NT2/D1 (cell line): ENCODE results near the gene WDR53.
"Not testable (repeated sequence)": the region's sequence is repeated elsewhere in the genome, so short reads cannot be mapped to it uniquely, and the experiment has no call there.

ENCODE experiments used
- DNase-seq: peaks from one replicate; pipeline ENCODE4 v3.0.0-alpha.2; 2011; ENCODE audit warnings: low read depth, low spot score
- H3K27me3 ChIP-seq: 2 replicates; pipeline ENCODE4 v1.6.0; 2011; ENCODE audit warnings: mild to moderate bottlenecking; ENCODE audit not compliant: insufficient read length, insufficient read depth
- H3K36me3 ChIP-seq: 2 replicates; pipeline ENCODE4 v1.6.1; 2011; ENCODE audit warnings: mild to moderate bottlenecking, low read length, mixed read lengths; ENCODE audit not compliant: insufficient read depth, insufficient read length
- H3K4me1 ChIP-seq: 2 replicates; pipeline ENCODE4 v1.5.1; 2011; ENCODE audit not compliant: insufficient read depth, insufficient read length
- H3K4me3 ChIP-seq: 2 replicates; pipeline ENCODE4 v1.5.1; 2011; ENCODE audit warnings: low read depth; ENCODE audit not compliant: insufficient read length
- H3K9ac ChIP-seq: 2 replicates; pipeline ENCODE4 v1.6.0; 2011; ENCODE audit warnings: low read depth; ENCODE audit not compliant: insufficient read length
- H3K9me3 ChIP-seq: 2 replicates; pipeline ENCODE4 v1.5.1; 2011; ENCODE audit warnings: mild to moderate bottlenecking, low read length; ENCODE audit not compliant: insufficient read depth
- SUZ12 ChIP-seq: IDR thresholded peaks from 2 replicates; pipeline ENCODE4 v1.6.1; 2011; ENCODE audit not compliant: insufficient read length, insufficient read depth; ENCODE audit errors: extremely low read depth
- YY1 ChIP-seq: IDR thresholded peaks from 2 replicates; pipeline ENCODE4 v1.6.1; 2011; ENCODE audit not compliant: insufficient read length, insufficient read depth
- ZNF274 ChIP-seq: IDR thresholded peaks from 2 replicates; pipeline ENCODE4 v1.6.1; 2011; ENCODE audit warnings: mild to moderate bottlenecking, low read depth, low read length

Gene WDR53

DNA sequence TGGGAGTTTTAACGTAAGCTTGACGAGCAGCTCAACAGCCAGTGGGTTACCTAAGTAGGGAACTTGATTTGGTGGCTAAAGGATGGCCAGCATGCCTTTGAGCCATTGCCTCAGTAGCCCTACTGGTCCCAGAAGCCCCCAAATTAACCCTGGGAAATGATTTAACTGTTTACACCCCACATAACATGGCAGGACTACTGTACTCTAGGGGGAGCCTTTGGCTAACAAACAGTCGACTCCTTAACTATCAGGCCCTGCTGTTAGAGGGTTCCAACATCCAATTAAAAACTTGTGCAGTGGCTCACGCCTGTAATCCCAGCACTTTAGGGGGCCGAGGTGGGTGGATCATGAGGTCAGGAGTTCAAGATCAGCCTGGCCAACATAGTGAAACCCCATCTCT, 43.8 kb downstream of the WDR53 start:
- Histone ChIP-seq H3K4me1 (no peaks in the 10 kb centered on the region), H3K4me3 (no peak overlapping the region), H3K27me3 (no peaks in the 10 kb centered on the region), H3K9me3 (peaks cover 32% of the 10 kb centered on the region), H3K36me3 (no peaks in the 10 kb centered on the region), H3K9ac (no peak overlapping the region)
- no peak for DNase-seq
- no peak for TF ChIP-seq ZNF274
- no peak for TF ChIP-seq YY1
- no peak for TF ChIP-seq SUZ12

DNA sequence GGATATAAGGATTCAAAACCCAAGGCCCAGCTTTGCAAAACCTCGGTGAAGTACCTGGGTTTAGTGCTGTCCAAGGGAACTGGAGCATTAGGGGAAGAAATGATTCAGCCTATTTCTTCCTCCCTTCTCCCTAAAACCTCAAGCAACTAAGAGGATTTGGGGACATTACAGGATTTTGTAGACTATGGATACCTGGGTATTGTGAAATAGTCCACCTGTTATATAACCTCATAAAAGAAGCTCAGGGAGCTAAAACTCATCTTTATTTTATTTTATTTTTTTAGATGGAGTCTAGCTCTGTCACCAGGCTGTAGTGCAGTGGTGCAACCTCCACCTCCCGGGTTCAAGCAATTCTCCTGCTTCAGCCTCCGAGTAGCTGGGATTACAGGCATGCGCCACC, 44.5 kb downstream of the WDR53 start:
- no peak for DNase-seq
- no peaks in the 10 kb centered on the region for H3K4me1 ChIP-seq
- TF ChIP-seq SUZ12, result no peak
- TF ChIP-seq ZNF274, result no peak
- no peak for TF ChIP-seq YY1
- peaks cover 39% of the 10 kb centered on the region for H3K9me3 ChIP-seq
- no peaks in the 10 kb centered on the region for H3K36me3 ChIP-seq
- H3K9ac ChIP-seq, result no peak overlapping the region
- no peaks in the 10 kb centered on the region for H3K27me3 ChIP-seq
- no peak overlapping the region for H3K4me3 ChIP-seq

DNA sequence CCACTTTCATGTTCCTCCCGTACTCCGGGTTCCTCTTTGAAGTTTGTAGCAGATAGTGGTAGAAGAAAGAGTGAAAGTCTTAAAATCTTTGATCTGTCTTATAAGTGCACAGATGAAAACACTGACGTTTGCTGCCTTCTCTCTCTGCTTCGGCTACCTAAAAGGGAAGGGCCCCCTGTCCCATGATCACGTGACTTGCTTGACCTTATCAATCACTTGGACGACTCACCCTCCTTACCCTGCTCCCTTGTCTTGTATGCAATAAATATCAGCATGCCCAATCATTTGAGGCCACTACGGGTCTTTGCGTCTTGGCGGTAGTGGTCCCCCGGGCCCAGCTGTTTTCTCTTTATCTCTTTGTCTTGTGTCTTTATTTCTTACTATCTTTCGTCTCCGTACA, 47.1 kb downstream of the WDR53 start:
- not testable (repeated sequence) for DNase-seq, H3K4me1 ChIP-seq, H3K9ac ChIP-seq, H3K4me3 ChIP-seq, H3K27me3 ChIP-seq, H3K36me3 ChIP-seq
- H3K9me3 ChIP-seq, result peaks cover 49% of the 10 kb centered on the region

DNA sequence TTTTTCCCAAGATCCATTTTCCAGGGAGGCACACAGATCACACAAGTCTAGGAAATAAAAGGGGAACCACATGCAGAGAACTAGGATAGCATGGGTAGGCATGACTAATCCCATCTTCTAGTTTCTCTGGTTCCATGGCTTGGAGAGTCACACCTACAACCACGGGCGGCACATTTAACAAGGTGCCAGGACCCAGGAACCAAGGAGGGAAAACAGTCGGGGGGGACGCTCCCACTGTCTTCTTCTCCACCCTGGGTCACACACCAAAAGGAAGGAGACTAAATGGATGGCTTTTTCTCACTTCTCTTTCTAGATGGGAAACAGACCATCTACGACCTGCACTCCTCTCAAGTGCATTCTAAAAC, 48.7 kb downstream of the WDR53 start:
- TF ChIP-seq ZNF274, result no peak
- TF ChIP-seq SUZ12, result no peak
- no peak for TF ChIP-seq YY1
- no peaks in the 10 kb centered on the region for H3K36me3 ChIP-seq
- peaks cover 49% of the 10 kb centered on the region for H3K9me3 ChIP-seq
- no peak overlapping the region for H3K9ac ChIP-seq
- no peaks in the 10 kb centered on the region for H3K27me3 ChIP-seq
- no peaks in the 10 kb centered on the region for H3K4me1 ChIP-seq
- H3K4me3 ChIP-seq, result no peak overlapping the region
- no peak for DNase-seq

DNA sequence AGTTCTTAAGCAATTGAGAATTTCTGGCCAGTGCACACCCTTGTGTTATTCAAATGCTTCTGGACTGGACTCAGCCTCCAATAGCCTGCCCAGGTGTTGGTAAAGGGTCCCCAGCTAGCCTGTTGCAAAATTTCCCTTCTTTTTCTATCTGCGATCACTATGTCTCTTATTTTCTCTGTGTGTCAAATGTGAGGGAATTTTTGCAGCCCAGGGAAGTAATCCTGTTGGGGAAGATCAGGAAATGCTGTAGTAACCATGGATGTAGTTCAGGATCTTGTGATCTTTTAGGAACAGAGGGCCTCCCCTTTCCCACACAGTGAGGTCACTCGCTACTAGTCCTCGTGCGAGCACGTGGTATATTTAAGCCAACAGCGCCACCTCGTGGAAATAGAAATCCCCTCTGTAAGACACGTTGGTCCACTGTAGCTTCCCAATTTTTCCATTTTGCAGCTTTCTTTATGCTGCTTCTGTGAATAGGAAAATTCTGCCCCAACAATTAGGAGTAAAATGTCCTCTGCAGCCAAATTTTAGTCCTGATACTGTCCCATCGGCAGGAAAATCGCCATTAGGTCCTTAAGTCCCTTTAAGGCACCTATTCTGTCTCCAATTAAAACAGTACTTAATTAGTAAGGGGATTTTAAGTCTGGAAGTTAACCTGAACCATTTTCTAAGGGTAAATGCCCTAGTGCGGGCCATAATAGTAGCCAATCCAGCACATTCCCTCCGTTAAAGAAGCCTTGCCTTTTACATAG, 49.2 kb downstream of the WDR53 start:
- Histone ChIP-seq H3K4me3 (no peak overlapping the region), H3K27me3 (no peaks in the 10 kb centered on the region), H3K9me3 (peaks cover 49% of the 10 kb centered on the region), H3K36me3 (no peaks in the 10 kb centered on the region), H3K4me1 (no peaks in the 10 kb centered on the region), H3K9ac (no peak overlapping the region)
- TF ChIP-seq SUZ12 (no peak), YY1 (no peak), ZNF274 (no peak)
- peak; percentile 86 for DNase-seq

DNA sequence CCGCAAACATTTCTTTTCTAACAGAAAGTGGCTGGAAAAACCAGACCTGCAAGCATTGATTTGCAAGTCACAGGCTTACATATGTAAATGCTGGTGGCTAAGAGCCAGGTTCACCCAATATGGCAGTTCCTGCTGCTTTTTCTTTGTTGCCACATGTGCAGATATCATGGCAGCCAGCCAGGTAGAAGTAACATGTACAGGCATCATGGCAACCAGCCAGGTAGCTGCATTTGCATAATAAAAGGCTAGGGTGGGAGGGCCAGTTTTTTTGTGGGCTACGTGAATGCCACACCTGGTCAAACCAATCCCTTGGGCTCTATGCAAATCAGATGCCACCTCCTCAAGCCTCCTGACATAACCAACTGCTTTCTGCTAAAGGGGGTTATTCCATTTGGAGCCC, 50.4 kb downstream of the WDR53 start:
- no peaks in the 10 kb centered on the region for H3K27me3 ChIP-seq
- H3K4me3 ChIP-seq, result no peak overlapping the region
- no peak overlapping the region for H3K9ac ChIP-seq
- no peaks in the 10 kb centered on the region for H3K4me1 ChIP-seq
- H3K9me3 ChIP-seq, result peaks cover 47% of the 10 kb centered on the region
- no peaks in the 10 kb centered on the region for H3K36me3 ChIP-seq
- peak; percentile 52 for DNase-seq
- TF ChIP-seq SUZ12, result no peak
- TF ChIP-seq ZNF274, result no peak
- TF ChIP-seq YY1, result no peak

DNA sequence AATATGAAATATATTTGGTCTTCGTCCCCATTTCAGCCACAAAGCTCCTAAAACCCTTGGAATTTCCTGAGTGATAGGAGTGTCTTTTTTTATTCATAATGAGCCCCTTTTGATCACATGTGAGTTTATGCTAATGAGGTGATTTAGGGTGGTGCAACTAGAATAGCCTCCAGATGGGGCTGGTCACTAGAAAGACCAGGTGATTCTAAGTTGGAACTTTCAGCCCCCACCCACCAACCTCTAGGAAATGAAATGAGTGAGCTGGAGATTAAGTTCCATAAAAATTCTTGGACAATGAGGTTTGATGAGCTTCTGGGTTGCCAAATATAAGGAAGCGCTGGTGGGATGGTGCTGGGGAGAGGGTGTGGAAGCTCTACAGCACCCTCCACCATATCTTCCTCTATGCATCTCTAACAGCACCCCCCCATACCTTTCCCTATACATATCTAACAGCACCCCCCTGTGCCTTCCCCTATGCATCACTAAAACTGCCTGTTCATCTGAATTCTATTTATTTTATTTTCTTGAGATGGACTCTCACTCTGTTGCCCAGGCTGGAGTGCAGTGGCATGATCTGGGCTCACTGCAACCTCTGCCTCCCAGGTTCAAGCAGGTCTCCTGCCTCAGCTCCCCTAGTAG, 51.1 kb downstream of the WDR53 start:
- Histone ChIP-seq H3K36me3 (no peaks in the 10 kb centered on the region), H3K9ac (no peak overlapping the region)

More for the DNA sequence above, 51.1 kb downstream of the WDR53 start:
- Histone ChIP-seq H3K9me3 (peaks cover 41% of the 10 kb centered on the region), H3K4me3 (no peak overlapping the region), H3K27me3 (no peaks in the 10 kb centered on the region), H3K4me1 (no peaks in the 10 kb centered on the region)
- no peak for DNase-seq
- TF ChIP-seq ZNF274 (no peak), YY1 (no peak), SUZ12 (no peak)
